ENCODE results near the gene HBD.
"Not testable (repeated sequence)": the region's sequence is repeated elsewhere in the genome, so short reads cannot be mapped to it uniquely, and the experiment has no call there.

HBD gene

DNA sequence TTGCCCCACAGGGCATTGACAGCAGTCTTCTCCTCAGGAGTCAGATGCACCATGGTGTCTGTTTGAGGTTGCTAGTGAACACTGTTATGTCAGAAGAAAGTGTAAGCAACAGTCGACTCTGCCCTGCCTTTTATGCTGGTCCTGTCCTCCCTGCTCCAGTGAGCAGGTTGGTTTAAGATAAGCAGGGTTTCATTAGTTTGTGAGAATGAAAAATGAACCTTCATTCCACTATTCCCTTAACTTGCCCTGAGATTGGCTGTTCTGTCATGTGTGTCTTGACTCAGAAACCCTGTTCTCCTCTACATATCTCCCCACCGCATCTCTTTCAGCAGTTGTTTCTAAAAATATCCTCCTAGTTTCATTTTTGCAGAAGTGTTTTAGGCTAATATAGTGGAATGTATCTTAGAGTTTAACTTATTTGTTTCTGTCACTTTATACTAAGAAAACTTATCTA, at the start of gene HBD:
Gene HBD (minus strand): TSS at position 103 of the 454 bp plus-strand sequence. CDS start 50 bp downstream, at position 53.
- no peak for DNase-seq

DNA sequence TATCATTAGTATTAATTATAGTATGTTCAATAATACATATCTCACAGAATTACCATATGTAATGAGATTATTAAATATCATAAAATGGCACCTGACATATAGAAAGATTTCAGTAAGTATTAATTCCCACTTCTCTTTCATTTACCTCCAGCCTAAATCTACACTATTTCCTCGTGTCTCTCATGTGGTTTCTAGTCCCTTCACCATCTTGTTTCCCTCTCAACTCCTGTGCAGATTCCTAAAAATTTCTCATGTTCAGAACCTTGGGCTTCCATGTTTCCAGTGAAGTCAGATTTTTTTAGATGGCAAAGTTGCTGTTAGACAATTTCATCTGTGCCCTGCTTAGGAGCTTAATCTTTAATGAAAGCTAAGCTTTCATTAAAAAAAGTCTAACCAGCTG, 49.6 kb upstream of the HBD start:
- DNase-seq, result no peak

DNA sequence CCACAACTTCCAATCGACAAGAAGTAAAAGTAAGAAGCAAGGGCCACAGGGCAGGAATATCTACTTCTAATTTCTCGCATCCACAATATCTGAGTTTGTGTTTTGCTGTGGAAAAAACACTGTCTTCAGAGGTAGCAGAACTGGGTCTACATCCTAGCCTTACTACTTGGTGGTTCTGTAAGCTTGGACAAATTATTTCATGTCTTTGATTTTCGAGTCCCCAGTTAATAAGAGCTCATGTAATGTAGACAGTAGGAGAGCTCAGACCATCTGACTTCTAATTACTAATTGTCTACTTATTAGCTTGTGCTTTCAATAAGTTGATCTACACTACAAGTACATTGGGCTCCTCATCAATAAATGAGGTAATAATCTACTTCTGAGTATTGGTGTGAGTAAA, 48.8 kb upstream of the HBD start:
- DNase-seq, result no peak

DNA sequence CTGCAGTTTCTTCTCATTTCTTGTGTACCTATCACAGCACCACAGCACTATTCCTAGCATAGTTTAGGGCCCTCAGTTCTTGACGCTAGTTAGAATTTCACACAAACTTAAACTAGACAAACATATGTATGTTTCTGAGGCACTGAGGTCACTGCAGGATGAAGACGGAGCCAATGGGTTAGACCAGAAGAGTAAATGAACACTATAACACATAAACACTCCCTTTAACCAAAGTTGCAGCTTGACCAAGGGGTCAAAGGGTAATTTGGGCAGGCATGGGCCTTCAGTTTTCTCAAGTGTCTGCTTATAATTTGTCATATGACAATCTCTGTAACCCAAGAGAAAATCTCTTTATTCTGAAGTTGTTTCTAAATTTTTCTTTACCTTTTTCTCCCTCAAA, 48.3 kb upstream of the HBD start:
- DNase-seq, result no peak

DNA sequence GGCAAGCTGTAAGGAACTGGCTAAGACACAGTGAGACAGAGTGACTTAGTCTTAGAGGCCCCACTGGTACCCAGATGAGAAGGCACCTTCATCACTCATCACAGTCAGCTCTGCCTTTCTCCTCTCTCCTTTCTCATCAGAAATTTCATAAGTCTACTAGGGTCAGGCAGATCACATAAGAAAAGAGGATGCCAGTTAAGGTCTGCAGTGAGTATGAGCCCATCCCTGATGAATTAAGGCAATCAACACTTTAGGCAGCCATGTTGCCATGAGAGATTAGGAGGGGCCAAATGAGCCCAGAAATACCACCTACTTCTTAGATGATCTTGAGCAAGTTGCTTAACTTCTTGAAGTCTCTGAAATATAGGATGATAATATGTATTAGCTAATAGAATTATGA, 47.3 kb upstream of the HBD start:
- no peak for DNase-seq

DNA sequence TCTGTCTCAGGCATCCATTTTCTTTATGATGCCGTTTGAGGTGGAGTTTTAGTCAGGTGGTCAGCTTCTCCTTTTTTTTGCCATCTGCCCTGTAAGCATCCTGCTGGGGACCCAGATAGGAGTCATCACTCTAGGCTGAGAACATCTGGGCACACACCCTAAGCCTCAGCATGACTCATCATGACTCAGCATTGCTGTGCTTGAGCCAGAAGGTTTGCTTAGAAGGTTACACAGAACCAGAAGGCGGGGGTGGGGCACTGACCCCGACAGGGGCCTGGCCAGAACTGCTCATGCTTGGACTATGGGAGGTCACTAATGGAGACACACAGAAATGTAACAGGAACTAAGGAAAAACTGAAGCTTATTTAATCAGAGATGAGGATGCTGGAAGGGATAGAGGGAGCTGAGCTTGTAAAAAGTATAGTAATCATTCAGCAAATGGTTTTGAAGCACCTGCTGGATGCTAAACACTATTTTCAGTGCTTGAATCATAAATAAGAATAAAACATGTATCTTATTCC, 46.4 kb upstream of the HBD start:
- no peak for DNase-seq

DNA sequence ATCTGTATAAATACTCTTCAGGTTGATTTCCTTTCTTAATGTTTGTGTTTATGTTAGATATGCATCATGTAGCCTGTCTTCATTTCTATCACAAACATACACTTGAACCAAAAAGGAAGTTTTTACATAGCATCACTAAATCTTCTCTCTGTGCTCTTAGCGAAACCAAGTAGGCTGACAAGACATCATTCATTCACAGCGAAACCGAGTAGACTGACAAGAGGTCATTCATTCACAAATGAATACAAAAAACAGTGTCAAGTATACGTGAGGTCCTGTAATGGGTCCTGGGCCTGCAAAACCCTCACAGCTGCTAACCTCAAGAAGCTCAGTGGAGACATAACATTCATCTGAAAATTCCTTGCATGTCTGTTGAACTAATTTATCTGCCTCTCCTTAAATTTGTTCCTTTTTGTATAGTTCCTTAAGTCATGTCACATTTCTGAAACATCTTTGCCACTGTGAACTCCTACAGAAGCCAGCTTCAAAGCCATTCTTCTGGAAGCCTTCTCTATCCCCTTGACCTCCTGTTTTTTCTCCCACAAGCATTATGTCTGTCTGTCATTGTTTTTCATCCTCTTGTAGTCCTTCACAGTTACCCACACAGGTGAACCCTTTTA, 45.3 kb upstream of the HBD start:
- no peak for DNase-seq

DNA sequence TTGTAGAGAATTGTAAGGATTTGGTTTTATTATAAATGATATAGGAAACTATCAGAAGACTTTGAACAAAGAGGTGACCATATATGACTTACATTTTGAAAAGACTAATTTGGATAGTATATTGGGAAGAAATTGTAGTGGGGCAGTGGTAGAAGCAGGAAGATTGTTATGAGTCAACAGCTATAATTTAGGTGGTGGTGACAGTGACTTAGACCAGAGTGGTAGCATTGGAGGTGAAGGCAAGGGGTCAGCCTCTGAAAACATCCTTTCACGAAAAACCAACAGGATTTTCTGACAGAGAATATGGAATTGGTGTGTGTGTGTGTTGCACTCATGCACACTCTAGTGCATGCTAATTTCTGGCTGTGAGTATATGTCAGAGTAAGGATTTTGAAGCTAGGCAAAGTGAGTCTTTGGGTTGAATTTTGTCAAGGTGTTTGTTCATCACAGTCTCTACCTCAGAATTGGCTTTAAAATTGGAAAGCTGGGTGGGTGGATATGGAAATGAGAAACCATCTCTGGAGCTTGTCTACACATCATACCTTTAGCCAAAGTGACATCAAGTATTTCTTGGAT, 43.6 kb upstream of the HBD start:
- DNase-seq, result no peak

DNA sequence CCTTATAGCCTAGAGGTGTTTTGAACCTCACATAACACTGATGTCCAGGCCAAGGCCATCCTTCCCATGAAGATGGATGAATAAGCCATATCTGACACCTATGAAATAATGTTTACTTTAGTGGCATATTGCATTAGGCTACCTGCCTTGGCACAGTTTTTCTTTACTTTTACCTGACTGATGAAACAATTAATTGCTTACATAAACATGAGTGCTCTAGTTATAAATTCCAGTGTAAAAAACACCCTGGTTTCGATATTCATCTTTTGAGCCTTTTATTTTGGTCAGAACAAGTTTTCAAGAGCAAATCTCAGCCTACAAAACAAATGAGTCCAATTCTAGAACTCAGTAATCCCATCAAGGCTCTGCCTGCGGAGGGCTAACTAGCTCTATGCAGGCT, 42.4 kb upstream of the HBD start:
- DNase-seq, result no peak

DNA sequence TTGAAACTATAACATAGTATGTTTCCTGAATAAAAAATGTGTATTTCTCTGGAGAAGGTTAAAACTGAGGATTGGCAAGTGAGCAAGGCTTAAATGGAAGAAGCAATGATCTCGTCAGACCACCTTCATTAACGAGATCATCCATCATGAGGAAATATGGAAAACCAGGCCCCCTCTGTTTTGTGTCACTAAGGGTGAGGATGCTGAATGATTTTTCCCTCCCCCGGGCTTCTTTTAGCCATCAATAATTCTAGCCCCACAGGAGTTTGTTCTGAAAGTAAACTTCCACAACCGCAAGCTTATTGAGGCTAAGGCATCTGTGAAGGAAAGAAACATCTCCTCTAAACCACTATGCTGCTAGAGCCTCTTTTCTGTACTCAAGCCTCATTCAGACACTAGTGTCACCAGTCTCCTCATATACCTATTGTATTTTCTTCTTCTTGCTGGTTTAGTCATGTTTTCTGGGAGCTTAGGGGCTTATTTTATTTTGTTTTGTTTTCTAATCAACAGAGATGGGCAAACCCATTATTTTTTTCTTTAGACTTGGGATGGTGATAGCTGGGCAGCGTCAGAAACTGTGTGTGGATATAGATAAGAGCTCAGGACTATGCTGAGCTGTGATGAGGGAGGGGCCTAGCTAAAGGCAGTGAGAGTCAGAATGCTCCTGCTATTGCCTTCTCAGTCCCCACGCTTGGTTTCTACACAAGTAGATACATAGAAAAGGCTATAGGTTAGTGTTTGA, 41.3 kb upstream of the HBD start:
- DNase-seq, result no peak

DNA sequence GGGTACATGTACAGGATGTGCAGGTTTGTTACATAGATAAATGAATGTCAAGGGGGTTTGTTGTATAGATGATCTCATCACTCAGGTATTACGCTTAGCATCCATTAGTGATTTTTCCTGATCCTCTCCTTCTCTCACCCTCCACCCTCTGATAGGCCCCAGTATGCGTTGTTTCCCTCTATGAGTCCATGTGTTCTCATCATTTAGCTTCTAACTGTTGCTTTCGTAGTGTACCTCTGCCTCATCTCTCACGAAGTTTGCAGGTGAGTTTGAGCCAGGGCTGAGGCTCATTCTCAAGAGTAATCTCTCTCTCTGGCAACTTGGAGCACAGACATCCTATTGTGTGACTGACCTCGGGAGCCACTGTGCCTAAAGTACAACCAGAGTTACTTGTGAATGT, 40.1 kb upstream of the HBD start:
- DNase-seq, result no peak

DNA sequence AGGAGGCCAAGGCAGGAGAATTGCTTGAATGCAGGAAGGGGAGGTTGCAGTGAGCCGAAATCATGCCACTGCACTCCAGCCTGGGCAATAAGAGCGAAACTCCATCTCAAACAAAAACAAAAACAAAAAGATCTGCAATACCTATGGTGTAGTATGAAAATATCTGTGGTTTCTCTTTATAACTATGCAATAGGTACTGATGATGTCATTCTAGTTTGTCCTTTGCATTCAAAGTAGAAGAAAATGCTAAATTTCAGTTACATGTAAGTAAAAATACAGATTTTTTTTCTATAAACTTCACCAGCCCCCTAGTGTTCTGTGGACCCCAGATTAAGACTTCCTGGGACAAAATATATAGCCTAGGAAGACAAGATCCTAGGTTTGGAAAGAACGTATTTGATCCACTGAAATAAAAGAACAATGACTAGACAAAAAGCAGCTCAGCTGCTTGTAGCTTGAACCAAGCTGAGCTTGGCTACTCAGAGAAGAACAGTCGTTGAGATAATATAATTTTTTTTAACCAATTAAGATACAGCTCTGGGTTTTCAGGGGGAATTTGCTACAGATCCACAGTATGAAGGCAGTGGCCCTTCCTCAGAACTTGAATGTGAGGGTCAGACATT, 38.2 kb upstream of the HBD start:
- no peak for DNase-seq

DNA sequence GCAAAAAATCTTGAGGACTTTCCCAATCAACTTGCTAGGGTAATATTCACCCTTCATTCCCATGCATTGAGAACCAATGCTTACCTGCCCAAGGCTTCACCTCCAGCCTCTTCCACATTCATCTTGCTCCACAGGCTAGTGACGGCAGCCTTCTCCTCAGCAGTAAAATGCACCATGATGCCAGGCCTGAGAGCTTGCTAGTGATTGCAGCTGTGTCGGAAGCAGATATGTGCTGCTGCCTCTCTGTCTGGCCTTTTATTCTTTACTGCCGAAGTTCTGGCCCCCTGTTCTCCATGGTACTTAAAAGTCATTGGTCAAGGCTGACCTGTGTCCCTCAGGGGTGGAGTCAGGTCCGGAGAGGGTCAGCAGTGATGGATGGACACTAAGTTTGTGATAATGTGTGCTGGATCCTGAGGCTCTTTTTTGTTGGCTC, 35.4 kb upstream of the HBD start, which contains the start of gene HBE1:
Gene HBE1 (minus strand): TSS at position 231 of the 433 bp plus-strand sequence. CDS start 55 bp downstream, at position 176.
- no peak for DNase-seq

DNA sequence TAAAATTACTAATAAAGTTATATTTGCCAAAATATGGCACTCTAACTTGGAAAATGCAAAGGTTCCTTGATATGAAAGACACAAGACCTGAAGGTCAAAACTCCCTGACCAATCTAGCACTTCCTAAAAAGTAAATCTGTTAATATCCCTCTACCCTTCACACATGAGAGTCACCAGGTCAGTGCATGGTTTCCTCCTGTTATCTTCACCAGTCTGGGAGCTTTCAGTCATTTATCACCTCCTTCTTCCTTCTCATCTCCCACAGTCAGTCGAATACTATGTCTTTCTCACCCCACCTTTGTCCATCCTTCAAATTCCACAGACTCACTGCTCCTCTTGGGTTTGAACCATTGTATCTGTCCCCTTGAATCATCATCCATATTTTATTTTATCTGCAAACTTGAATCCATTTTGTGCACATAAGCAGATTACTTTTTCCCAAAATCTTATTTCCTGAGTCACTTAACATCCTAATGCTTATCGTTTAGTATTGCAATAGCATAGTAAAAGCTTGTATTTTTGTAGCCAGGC, 32.8 kb upstream of the HBD start:
- no peak for DNase-seq

DNA sequence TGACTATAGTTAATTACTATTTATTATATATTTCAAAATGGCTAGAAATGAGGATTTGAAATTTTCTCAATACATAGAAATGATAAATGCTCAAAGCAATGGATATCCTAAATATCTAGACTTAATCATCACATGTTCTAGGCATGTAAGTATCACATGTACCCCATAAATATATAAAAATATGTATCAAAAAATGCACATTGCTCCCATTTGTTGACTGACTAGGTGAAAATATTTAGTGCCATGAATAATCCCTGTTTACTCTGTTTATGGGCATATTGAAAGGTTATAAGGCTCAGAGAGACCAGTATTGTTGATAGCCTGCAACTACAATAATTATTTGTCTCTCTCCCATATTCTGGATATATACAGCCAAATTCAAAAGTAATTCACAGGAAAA, 32.3 kb upstream of the HBD start:
- no peak for DNase-seq

DNA sequence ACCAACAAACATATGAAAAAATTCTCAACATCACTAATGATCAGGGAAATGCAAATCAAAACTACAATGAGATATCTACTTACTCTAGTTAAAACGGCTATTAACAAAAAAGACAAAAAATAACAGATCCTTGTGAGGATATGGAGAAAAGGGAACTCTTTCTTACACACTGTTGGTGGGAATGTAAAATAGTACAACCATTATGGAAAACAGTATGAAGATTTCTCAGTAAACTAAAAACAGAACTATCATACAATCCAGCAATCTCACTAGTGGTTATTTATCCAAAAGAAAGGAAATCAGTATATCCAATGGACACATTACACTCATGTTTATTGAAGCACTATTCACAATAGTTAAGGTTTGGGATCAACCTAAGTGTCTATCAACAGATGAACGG, 31.5 kb upstream of the HBD start:
- DNase-seq, result no peak

DNA sequence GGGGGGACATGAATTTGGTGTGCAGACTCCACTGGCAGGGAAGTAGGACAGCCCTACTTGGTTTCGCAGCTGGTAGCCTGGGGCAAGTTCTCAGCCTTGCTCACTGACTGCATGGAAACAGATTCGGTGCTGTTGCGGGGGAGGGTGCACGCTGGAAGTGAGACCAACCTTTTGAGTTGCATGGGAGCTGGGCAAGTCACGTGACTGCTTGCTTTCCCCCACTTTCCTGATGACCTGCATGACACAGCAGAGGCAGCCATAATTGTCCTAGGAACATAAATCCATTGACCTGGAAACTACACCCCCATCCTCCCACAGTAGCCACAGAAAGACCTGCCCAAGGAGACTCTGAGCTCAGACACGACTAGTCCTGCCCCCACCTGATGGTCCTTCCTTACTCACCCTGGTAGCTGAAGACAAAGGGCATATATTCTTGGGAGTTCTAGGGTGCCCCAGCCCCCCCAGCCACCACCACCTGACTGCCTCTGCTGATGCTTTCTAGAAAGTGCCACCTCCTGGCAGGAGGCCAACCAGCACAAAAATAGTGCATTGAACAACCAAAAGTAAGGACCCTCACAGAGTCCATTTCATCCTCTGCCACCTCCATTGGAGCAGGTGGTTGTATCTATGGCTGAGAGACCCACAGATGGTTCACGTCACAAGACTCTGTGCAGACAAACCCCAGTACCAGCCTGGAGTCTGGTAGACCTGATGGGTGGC, 24.4 kb upstream of the HBD start:
- DNase-seq, result no peak

DNA sequence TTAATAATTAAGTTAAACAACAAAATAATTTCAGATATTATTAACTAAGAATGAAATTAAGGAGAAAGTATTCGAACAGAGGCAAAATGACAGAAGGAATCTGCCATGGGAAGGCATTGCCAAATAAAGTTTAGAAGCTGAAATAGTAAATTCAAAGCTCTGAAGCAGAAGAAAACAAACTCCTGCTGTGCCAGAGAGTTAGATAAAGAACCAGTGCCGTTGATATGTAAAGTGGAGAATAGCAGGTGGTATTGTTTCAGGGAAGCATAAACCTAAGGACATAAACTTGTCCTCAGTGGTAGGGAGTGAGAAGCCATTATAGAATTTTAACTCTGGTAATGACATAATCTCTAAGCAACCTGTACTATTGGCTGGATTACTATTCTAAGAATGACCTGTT, 23.0 kb upstream of the HBD start:
- no peak for DNase-seq

DNA sequence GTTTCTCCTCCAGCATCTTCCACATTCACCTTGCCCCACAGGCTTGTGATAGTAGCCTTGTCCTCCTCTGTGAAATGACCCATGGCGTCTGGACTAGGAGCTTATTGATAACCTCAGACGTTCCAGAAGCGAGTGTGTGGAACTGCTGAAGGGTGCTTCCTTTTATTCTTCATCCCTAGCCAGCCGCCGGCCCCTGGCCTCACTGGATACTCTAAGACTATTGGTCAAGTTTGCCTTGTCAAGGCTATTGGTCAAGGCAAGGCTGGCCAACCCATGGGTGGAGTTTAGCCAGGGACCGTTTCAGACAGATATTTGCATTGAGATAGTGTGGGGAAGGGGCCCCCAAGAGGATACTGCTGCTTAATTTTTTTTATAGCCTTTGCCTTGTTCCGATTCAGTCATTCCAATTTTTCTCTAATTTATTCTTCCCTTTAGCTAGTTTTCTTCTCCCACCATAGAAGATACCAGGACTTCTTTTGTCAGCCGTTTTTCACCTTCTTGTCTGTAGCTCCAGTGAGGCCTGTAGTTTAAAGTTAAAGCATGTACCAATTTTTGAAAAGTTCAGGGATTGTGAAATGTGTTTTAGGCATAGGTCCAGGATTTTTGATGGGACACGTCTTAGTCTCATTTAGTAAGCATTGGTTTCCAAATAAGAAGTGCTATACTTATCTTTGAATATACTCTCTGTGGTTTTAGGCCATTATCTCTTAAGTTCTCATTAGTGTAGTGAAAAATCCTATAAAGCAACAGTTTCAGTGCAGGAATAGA, 20.5 kb upstream of the HBD start, which contains the start of gene HBG2:
Gene HBG2 (minus strand): TSS at position 136 of the 768 bp plus-strand sequence. CDS start 53 bp downstream, at position 83.
- not testable (repeated sequence) for DNase-seq

DNA sequence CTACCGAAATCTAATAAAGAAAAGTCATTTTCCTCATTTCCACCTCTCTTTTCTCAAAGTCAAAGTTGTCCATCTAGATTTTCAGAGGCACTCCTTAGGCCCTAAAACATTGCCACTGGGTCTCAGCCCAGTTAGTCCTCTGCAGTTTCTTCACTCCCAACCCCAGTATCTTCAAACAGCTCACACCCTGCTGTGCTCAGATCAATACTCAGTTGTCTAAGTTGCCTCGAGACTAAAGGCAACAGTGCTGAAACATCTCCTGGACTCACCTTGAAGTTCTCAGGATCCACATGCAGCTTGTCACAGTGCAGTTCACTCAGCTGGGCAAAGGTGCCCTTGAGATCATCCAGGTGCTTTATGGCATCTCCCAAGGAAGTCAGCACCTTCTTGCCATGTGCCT, 19.7 kb upstream of the HBD start:
- DNase-seq, result not testable (repeated sequence)

DNA sequence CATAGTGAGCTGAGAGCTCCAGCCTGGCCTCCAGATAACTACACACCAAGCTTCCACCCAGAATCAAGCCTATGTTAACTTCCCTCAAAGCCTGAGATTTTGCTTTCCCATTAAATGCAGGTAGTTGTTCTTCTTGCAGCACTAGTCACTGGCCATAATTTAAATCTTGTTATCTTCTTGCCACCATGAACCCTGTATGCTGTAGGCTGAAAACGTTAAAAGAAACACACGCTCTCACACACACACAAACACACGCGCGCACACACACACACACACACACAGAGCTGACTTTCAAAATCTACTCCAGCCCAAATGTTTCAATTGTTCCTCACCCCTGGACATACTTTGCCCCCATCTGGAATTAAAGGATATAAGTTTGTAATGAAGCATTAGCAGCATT, 19.2 kb upstream of the HBD start:
- not testable (repeated sequence) for DNase-seq

DNA sequence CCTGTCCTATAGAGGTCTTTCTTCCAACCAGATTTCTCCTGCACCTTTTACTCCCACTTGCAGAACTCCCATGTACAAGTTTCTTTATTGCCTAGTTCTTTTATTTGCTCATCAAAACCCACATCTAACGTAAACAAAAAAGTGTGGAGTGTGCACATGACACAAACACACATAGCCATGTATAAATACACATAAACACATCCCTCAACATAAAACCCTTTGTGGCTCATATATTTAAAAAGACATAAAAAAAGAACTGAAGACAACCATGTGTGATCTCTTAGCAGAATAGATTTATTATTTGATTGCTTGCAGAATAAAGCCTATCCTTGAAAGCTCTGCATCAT, 18.6 kb upstream of the HBD start:
- DNase-seq, result no peak

Data from activated gamma-delta T cell treated with Interleukin-2 at 50 U/mL for 16 hours (primary cell).